Erythroblast (primary cell): Measurements from ENCODE around the gene ARGLU1.

ENCODE experiments used
- DNase-seq, 2 experiments: peaks; one replicate each; lab custom pipeline; 2025; lab: John Stamatoyannopoulos, UW
- GATA1 ChIP-seq: IDR thresholded peaks from 2 replicates; pipeline ENCODE4 v1.6.1; 2011; ENCODE audit warnings: low read depth, mild to moderate bottlenecking, control low read depth, low read length, moderate library complexity
- POLR2A ChIP-seq: IDR thresholded peaks from 2 replicates; pipeline ENCODE4 v1.6.1; 2011; ENCODE audit warnings: mild to moderate bottlenecking, low read length

The ARGLU1 gene

DNA sequence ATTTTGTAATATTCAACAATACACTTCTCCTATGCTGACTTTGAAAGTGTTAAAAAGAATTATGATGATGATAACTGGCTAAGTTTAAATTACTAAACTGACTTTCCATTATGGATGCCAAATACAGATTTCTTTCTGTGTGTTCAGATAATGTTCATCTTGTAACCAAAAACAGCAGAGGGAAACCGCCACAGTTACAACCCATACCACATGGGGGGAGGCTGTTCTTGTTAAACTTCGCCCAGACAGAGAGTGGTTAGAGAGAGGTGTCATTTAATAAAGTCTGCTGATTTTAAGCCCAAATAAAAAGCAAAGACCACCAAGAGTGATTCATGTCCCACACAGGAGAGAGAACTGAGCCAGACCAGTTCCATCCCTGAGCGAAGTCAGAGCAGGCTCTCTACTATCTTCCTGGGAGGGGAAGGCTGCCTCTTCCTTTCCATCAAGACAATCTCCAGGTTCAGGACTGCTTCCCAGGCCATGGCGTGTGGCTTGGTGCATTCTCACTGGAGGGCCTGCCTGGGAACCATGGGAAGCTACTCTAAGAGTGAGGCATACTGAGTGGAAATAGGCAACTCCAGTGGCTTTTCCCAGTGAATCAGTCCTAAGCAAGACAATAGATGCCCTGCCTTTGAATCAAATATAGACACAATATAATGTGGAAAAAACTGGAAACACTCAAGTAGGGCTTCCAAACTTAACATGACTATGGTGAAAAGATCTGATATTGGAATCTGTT, 50.7 kb downstream of the ARGLU1 start:
- TF ChIP-seq GATA1: no peak
- TF ChIP-seq POLR2A: no peak
- DNase-seq: no peak

DNA sequence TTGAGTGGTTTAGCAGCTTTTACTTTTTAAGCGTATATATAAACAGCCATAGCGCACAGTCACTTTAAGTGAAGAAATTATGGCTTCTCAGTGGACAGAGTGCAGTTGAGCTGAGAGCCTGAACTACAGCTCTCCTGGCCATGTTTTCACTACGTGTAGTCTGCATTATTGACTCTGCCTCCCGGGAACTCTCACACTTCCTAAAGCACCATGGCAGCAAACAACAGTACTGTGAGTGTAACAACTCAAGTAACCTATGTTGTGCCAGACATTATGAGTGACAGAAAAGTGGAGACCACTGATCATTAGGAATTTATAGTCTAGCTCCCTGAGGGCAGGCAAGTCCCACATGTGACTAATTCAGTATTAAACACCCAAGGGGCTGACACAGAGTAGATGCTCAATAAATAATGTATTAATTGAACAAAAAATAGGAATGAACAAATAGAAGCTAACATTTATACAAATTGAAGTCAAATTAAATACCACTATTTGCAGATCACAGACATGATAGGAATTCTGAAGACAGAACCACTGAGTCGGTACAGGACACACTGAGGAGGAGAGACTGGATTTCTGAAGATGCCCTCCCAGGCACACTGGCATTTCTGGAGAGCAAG, 52.2 kb downstream of the ARGLU1 start:
- TF ChIP-seq GATA1: no peak
- no peak for TF ChIP-seq POLR2A
- DNase-seq: no peak

- DNase-seq: no peak
Observed at GRCh38 chr13:106514928-106515634, 52.9 kb downstream of the ARGLU1 start.

DNA sequence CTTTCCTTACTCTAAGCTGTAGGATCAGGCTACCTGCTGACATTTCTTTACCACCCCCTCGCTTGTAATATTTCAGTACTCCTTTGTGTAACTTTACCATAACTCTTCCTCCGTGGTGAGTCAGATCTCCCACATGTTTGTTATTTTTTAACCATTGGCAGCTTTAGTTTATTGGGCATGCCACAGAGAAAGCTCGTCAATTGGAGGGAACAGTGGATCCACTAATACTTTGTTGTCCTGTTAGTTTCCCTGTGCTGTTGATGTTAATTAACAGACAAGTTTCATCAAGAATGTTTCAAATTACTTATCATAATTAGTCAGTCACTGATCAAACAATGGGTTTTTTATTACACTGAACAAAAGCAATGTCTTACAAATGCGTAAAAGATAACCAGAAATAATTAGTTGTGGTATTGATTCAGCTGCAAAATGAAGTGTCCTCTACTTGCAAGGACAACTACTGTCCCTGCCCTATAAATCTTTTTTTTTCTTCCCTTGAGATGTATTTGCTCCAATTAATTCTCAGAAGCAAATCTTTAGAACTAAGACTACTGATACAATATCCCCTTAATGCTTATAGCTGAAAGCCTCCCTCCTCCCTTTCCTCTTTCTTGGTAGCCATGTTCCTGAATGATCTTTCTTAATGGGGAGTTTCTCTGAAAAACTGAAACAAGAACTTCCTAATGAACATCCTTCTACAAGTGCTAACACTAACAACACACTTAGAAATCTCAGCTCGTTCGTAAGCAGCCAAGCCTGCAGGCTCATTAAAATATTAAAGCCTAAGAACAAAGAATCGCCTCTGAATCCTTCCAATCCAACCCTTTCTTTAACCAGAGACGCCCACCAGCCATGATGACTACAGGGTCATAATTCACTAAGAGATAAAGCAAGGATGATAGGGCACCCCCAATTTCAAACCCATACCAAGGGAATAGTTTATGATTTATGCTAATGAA, 54.6 kb downstream of the ARGLU1 start:
- no peak for DNase-seq
- TF ChIP-seq GATA1 (no peak), POLR2A (no peak)

More at GRCh38 chr13:106514928-106515634, 52.9 kb downstream of the ARGLU1 start:
- TF ChIP-seq POLR2A (no peak), GATA1 (no peak)

GRCh38 chr13:106507560-106508274, 60.2 kb downstream of the ARGLU1 start:
- no peak for TF ChIP-seq GATA1
- no peak for TF ChIP-seq POLR2A
- peak; percentile 73 to 76 for DNase-seq

DNA sequence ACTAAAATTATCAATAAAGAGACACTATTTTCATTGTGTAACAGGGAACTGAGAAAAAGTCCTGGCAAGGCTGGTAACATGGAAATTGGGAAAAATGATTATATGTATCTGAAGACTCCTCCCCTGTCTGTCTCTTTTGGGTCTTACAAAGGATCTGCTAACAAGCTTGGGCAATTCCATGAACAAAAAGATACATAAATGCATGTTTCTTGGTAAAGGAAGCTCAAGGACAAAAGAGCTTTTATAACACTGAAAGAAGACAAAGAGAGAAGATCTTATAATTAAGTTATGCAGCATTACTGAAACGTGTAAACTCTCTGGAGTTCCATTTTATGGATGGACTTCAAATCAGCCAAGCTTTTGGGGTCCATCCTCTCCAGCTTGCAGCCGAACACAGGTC, 61.7 kb downstream of the ARGLU1 start:
- DNase-seq: no peak
- TF ChIP-seq GATA1 (no peak), POLR2A (no peak)

- DNase-seq: no peak
- no peak for TF ChIP-seq POLR2A
- no peak for TF ChIP-seq GATA1
Observed at GRCh38 chr13:106505732-106506131, 62.2 kb downstream of the ARGLU1 start.

DNA sequence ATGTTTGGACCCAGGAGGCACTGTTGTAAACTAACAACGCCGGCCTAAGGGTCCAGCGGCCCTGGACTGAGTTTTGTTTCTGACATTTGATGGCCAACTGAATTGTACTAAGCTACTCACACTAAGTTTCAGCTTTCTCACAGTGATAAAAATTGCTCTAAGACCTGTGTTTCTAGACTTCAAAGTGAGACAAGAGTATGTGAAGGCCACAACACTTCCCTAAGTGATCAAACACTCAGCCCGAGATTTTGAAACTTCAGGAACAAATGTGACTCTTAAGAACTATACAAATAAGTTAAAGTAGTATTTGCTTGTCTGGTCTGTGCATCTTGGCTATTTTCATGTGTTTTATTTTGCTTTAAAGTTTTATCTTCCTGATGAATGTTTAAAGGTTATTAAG, 62.6 kb downstream of the ARGLU1 start:
- no peak for DNase-seq
- no peak for TF ChIP-seq POLR2A
- no peak for TF ChIP-seq GATA1

- no peak for DNase-seq
- no peak for TF ChIP-seq GATA1
- TF ChIP-seq POLR2A: no peak
Observed at GRCh38 chr13:106503730-106504453, 64.0 kb downstream of the ARGLU1 start.

DNA sequence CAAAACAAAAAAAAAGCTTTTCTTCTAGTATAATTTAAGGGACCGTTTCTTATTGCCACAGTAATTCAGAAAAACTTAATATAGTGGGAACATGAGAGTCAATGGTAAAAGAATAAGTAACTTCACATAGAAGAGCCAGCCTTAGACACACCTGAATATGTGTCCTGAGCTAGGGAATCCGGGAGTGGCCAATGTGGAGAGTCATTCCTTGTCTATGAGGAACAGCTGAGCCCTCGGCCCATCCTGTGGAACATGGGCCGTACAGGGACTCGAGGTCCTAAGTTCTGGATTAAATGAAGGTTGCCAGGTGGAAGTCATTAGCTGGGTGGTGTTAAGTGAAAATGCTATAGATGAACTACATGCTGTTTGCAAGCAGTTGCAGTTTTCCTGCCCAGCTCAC, 64.7 kb downstream of the ARGLU1 start:
- no peak for TF ChIP-seq GATA1

GRCh38 chr13:106500445-106500844, 67.5 kb downstream of the ARGLU1 start:
- TF ChIP-seq GATA1: no peak
- no peak for TF ChIP-seq POLR2A
- DNase-seq: no peak

More for the DNA sequence above, 64.7 kb downstream of the ARGLU1 start:
- no peak for DNase-seq

DNA sequence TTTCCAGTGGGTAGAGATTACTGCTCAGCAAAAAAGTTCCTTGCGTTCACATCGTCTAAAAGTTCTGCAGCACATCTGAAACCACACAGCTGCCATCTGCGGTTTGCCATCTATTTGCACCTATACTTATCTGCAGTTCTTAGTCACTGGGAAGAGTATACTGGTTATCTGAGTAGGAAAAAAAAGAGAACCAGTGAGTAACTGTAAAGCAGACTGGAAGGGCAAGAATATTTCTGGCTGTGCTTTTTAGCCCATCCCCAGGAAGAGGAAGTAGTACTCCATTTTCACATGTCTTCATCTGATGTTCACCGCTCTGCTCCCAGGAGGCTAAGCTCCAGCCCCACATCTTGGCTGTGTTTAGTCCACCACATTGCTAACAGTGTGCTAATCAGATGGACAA, 68.0 kb downstream of the ARGLU1 start:
- peak in 1 of 2 experiments; percentile 19 for DNase-seq

More for the DNA sequence above, 68.0 kb downstream of the ARGLU1 start:
- TF ChIP-seq POLR2A (no peak), GATA1 (no peak)
